HCT116 (cell line): ENCODE measurements around the gene OR5D16. TPM values are rescaled to one million over a fixed set of nuclear protein-coding genes. Genes with fewer than 3 reads are reported as not detected.

Experiments
- ATAC-seq: fragments of 200-7000 bp; cut with Tn5 transposase; 2 replicates; pipeline ENCODE4 v1.9.1; 2020; ENCODE audit warnings: mild to moderate bottlenecking, moderate library complexity
- BruUV-seq: library from RNA; stranded (reverse); fragments of 400-500 nt; replicated peaks from 2 replicates; lab custom pipeline; 2021; lab: Mats Ljungman, UMichigan
- CTCF ChIA-PET: fragments of 300-600 bp; sonication (Branson Sonifier 250); formaldehyde crosslinking; loops from one replicate; lab custom pipeline; 2021; ENCODE audit warnings: antibody characterized with exemption; lab: Charles Lee
- POLR2A ChIA-PET: fragments of 300-600, 350-600 bp; sonication (Branson Sonifier 250); formaldehyde crosslinking; loops from one replicate; lab custom pipeline; 2021; ENCODE audit warnings: antibody characterized with exemption; lab: Charles Lee
- RAD21 ChIA-PET, 2 experiments: fragments of 300-600 bp; sonication (Branson Sonifier 250); formaldehyde crosslinking; loops; one replicate each; lab custom pipeline; 2023; ENCODE audit warnings: low total read pairs in 2 of 2; ENCODE audit not compliant: uncharacterized antibody in 2 of 2, unreplicated experiment in 2 of 2, low non-redundant PET in 1 of 2; lab: Charles Lee
- DNase-seq: peaks from one replicate; pipeline ENCODE4 v3.0.0-alpha.2; 2010; ENCODE audit warnings: low read depth, low spot score
- H2AFZ ChIP-seq: fragments of 200-600 bp; shearing (Covaris generic), sonication (generic); 2 replicates; pipeline ENCODE4 v1.6.1; 2017; ENCODE audit warnings: low read depth, mixed run types, mixed read lengths, antibody characterized with exemption, low read length; ENCODE audit not compliant: poor library complexity, severe bottlenecking
- H3K27ac ChIP-seq: 2 replicates; pipeline ENCODE4 v1.5.1; 2012; ENCODE audit warnings: low read depth, low read length
- H3K27me3 ChIP-seq: fragments of 200-600 bp; sonication (generic); 2 replicates; pipeline ENCODE4 v1.6.1; 2016; ENCODE audit warnings: mixed run types, low read length, mixed read lengths; ENCODE audit not compliant: insufficient read depth
- H3K36me3 ChIP-seq, 2 experiments: fragments of 200-500 bp in 1 of 2; fragments of 200-600 bp in 1 of 2; sonication (Bioruptor generic) in 1 of 2; sonication (generic) in 1 of 2; 2 replicates each; pipeline versions ENCODE4 v1.5.1 to v1.6.1; 2014 to 2016; ENCODE audit warnings: low read length in 2 of 2, inconsistent platforms in 1 of 2, mixed read lengths in 1 of 2, mixed run types in 1 of 2; ENCODE audit not compliant: insufficient read depth in 2 of 2, control insufficient read depth in 1 of 2
- H3K4me1 ChIP-seq, 2 experiments: fragments of 200-600 bp in 1 of 2; sonication (generic) in 1 of 2; 2 replicates each; pipeline versions ENCODE4 v1.5.1 to v1.6.1; 2012 to 2017; ENCODE audit warnings: low read length in 2 of 2, inconsistent platforms in 1 of 2, mild to moderate bottlenecking in 1 of 2, mixed read lengths in 1 of 2, mixed run types in 1 of 2, moderate library complexity in 1 of 2; ENCODE audit not compliant: insufficient read depth in 2 of 2, control insufficient read depth in 1 of 2
- H3K4me2 ChIP-seq: fragments of 200-600 bp; sonication (generic); 2 replicates; pipeline ENCODE4 v1.6.1; 2017; ENCODE audit warnings: mixed run types, low read length, mixed read lengths
- H3K4me3 ChIP-seq, 2 experiments: fragments of 200-600 bp in 1 of 2; sonication (generic) in 1 of 2; replicated peaks in 1 of 2; 2 replicates each; pipeline ENCODE4 v1.5.1; 2011 to 2016; ENCODE audit warnings: low read length in 2 of 2, control low read depth in 1 of 2, low read depth in 1 of 2, mild to moderate bottlenecking in 1 of 2, mixed read lengths in 1 of 2, mixed run types in 1 of 2
- H3K79me2 ChIP-seq: fragments of 200-600 bp; sonication (generic); 2 replicates; pipeline ENCODE4 v1.6.1; 2017; ENCODE audit warnings: mild to moderate bottlenecking, mixed run types, low read length, moderate library complexity, mixed read lengths; ENCODE audit not compliant: insufficient read depth
- H3K9ac ChIP-seq: fragments of 200-600 bp; sonication (generic); 2 replicates; pipeline ENCODE4 v1.6.1; 2016; ENCODE audit warnings: low read length, mixed read lengths
- H3K9me2 ChIP-seq: fragments of 200-600 bp; sonication (generic), shearing (Covaris generic); 2 replicates; pipeline ENCODE4 v1.6.1; 2017; ENCODE audit warnings: mixed run types, mild to moderate bottlenecking, moderate library complexity; ENCODE audit not compliant: insufficient read depth
- H3K9me3 ChIP-seq, 2 experiments: fragments of 200-500 bp in 1 of 2; fragments of 200-600 bp in 1 of 2; sonication (Bioruptor generic) in 1 of 2; sonication (generic) in 1 of 2; 2 replicates each; pipeline ENCODE4 v1.6.1; 2014 to 2017; ENCODE audit warnings: low read length in 2 of 2, mixed read lengths in 2 of 2, inconsistent platforms in 1 of 2, low read depth in 1 of 2, mild to moderate bottlenecking in 1 of 2, mixed run types in 1 of 2, moderate library complexity in 1 of 2; ENCODE audit not compliant: control insufficient read depth in 1 of 2, insufficient read depth in 1 of 2
- H4K20me1 ChIP-seq: fragments of 200-600 bp; sonication (generic), shearing (Covaris generic); 2 replicates; pipeline ENCODE4 v1.6.1; 2017; ENCODE audit warnings: mixed run types, mild to moderate bottlenecking, moderate library complexity; ENCODE audit not compliant: insufficient read depth
- CBX3 ChIP-seq: IDR thresholded peaks from 2 replicates; pipeline ENCODE4 v1.6.1; 2012; ENCODE audit warnings: low read depth
- CEBPB ChIP-seq: IDR thresholded peaks from 2 replicates; pipeline ENCODE4 v1.6.1; 2012; ENCODE audit warnings: low read depth
- CTCF ChIP-seq, 3 experiments: fragments of 200-600 bp in 1 of 3; sonication (generic) in 1 of 3; IDR thresholded peaks in 2 of 3; conservative IDR thresholded peaks in 1 of 3; 2 replicates each; pipeline ENCODE4 v1.5.1; 2012 to 2017; ENCODE audit warnings: low read depth in 2 of 3, low read length in 2 of 3, antibody characterized with exemption in 1 of 3, borderline replicate concordance in 1 of 3, control low read depth in 1 of 3, mild to moderate bottlenecking in 1 of 3, mixed read lengths in 1 of 3, mixed run types in 1 of 3, moderate library complexity in 1 of 3; ENCODE audit not compliant: insufficient read depth in 1 of 3
- EGR1 ChIP-seq: IDR thresholded peaks from 2 replicates; pipeline ENCODE4 v1.6.1; 2012; ENCODE audit warnings: low read depth
- EZH2phosphoT487 ChIP-seq: fragments of 200-600 bp; IDR thresholded peaks from 2 replicates; pipeline ENCODE4 v1.6.1; 2018; ENCODE audit warnings: antibody characterized with exemption, borderline replicate concordance
- FOSL1 ChIP-seq: IDR thresholded peaks from 2 replicates; pipeline ENCODE4 v1.6.1; 2012; ENCODE audit warnings: low read depth
- JUND ChIP-seq: IDR thresholded peaks from 2 replicates; pipeline ENCODE4 v1.6.1; 2012
- MAX ChIP-seq: IDR thresholded peaks from 2 replicates; pipeline ENCODE4 v1.6.1; 2012
- POLR2A ChIP-seq: IDR thresholded peaks from 2 replicates; pipeline ENCODE4 v1.7.0; 2011; ENCODE audit warnings: borderline replicate concordance; ENCODE audit not compliant: insufficient read depth, insufficient read length; ENCODE audit errors: extremely low read depth
- POLR2AphosphoS5 ChIP-seq: IDR thresholded peaks from 2 replicates; pipeline ENCODE4 v1.6.1; 2011; ENCODE audit warnings: mild to moderate bottlenecking, low read depth, low read length, moderate library complexity
- RAD21 ChIP-seq: IDR thresholded peaks from 2 replicates; pipeline ENCODE4 v1.6.1; 2012; ENCODE audit warnings: low read depth, mild to moderate bottlenecking
- SIN3A ChIP-seq: IDR thresholded peaks from 2 replicates; pipeline ENCODE4 v1.6.1; 2012; ENCODE audit warnings: low read depth
- SP1 ChIP-seq: IDR thresholded peaks from 2 replicates; pipeline ENCODE4 v1.6.1; 2012; ENCODE audit warnings: low read depth
- SRF ChIP-seq: IDR thresholded peaks from 2 replicates; pipeline ENCODE4 v1.6.1; 2012; ENCODE audit warnings: low read depth
- TCF7L2 ChIP-seq: IDR thresholded peaks from 2 replicates; pipeline ENCODE4 v1.7.0; 2011; ENCODE audit warnings: borderline replicate concordance, inconsistent platforms; ENCODE audit not compliant: insufficient read depth, insufficient read length; ENCODE audit errors: extremely low read depth
- YY1 ChIP-seq: IDR thresholded peaks from 2 replicates; pipeline ENCODE4 v1.6.1; 2011; ENCODE audit warnings: low read length, low read depth, moderate library complexity, mild to moderate bottlenecking; ENCODE audit not compliant: insufficient replicate concordance; ENCODE audit errors: extremely low read depth
- ZBTB33 ChIP-seq: IDR thresholded peaks from 2 replicates; pipeline ENCODE4 v1.6.1; 2011; ENCODE audit warnings: mild to moderate bottlenecking, low read length, moderate library complexity; ENCODE audit not compliant: insufficient replicate concordance; ENCODE audit errors: extremely low read depth
- ZFX ChIP-seq: fragments of 450-650 bp; IDR thresholded peaks from 2 replicates; pipeline ENCODE4 v1.6.1; 2017
- ZNF274 ChIP-seq: fragments of 200-500 bp; sonication (Bioruptor generic); IDR thresholded peaks from 2 replicates; pipeline ENCODE4 v1.6.1; 2014; ENCODE audit warnings: mild to moderate bottlenecking, low read depth, low read length, inconsistent platforms
- intact Hi-C: fragments of 100-400 bp; cut with micrococcal nuclease; formaldehyde crosslinking; loops from 2 replicates; pipeline ENCODE4 v1.10.0; 2022
- total RNA-seq: library from RNA; stranded (reverse); gene quantifications from one replicate; pipeline ENCODE4 v1.2.1, GENCODE V29; 2021; ENCODE audit not compliant: unreplicated experiment

OR5D16 gene
- total RNA-seq, 1 experiment from 2014 or later = not detected

- no peak within 1 kb of the TSS for H2AFZ ChIP-seq
- H3K27me3 ChIP-seq = no peaks in the 10 kb centered on the region
- intact Hi-C loops = no loop called here
- BruUV-seq = no TSS peak
- DNase-seq = no peak
- ChIA-PET RAD21 (no interaction called here), POLR2A (no interaction called here), CTCF (no interaction called here)
- no peaks in the 10 kb centered on the region for H4K20me1 ChIP-seq
- no peaks in the 10 kb centered on the region for H3K79me2 ChIP-seq
- peaks cover 8 to 12% of the 10 kb centered on the region in 2 experiments; a peak in 2 of 4 replicates for H3K9me3 ChIP-seq
- no peak within 1 kb of the TSS for H3K27ac ChIP-seq
- H3K4me3 ChIP-seq = no peak within 1 kb of the TSS
- no peaks in the 10 kb centered on the region for H3K4me1 ChIP-seq
- H3K9me2 ChIP-seq = no peaks in the 10 kb centered on the region
- no peak for ATAC-seq
- no peak within 1 kb of the TSS for H3K9ac ChIP-seq
- no peaks in the 10 kb centered on the region for H3K36me3 ChIP-seq
- no peak for TF ChIP-seq FOSL1
- no peak for TF ChIP-seq EGR1
- no peak for TF ChIP-seq CEBPB
- TF ChIP-seq TCF7L2 = no peak
- no peak for TF ChIP-seq SIN3A
- no peak for TF ChIP-seq RAD21
- no peak for TF ChIP-seq EZH2phosphoT487
- TF ChIP-seq ZBTB33 = no peak
- no peak for TF ChIP-seq YY1
- no peak for TF ChIP-seq SP1
- TF ChIP-seq POLR2A = no peak
- TF ChIP-seq JUND = no peak
- TF ChIP-seq SRF = no peak
- TF ChIP-seq POLR2AphosphoS5 = no peak
- TF ChIP-seq CBX3 = no peak
- no peak for TF ChIP-seq ZFX
- no peak for TF ChIP-seq CTCF (IDR thresholded peaks at IDR 0.05 in 2 of 3, conservative IDR thresholded peaks at IDR 0.05 in 1 of 3; ENCODE audit: borderline replicate concordance in 1 of 3, insufficient read depth in 1 of 3, low read depth in 2 of 3, low read length in 2 of 3)
- TF ChIP-seq ZNF274 = no peak
- no peak for TF ChIP-seq MAX
- no peak within 1 kb of the TSS for H3K4me2 ChIP-seq
These were observed 43.3 kb upstream of the OR5D16 start, which contains the start of gene OR5D14 for GRCh38 chr11:55795256-55795655. TSS of gene OR5D14 (plus strand) at chr11:55795556. CDS start at chr11:55795556, 0 bp downstream.
